Hepatic stellate cell (primary cell): ENCODE results near the gene IRF2.

Experiments used
- DNase-seq: peaks from one replicate; pipeline ENCODE4 v3.0.0; 2011; ENCODE audit warnings: low spot score

IRF2 gene

DNA sequence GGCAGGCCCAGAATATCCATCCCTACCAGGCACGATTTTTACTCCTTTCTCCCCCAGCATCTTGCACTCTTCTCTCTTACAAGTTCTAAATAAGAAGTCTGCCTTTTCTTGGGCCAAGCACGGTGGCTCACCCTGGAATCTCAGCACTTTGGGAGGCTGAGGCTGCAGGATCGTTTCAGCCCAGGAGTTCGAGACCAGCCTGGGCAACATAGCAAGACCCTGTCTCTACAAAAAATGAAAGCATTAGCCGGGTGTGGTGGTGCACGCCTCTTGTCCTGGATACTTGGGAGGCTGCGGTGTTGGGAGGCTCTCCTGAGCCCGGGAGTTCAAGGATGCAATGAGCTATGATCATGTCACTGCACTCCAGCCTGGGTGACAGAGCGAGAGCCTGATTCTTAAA, 64.8 kb downstream of the IRF2 start:
- no peak for DNase-seq

DNA sequence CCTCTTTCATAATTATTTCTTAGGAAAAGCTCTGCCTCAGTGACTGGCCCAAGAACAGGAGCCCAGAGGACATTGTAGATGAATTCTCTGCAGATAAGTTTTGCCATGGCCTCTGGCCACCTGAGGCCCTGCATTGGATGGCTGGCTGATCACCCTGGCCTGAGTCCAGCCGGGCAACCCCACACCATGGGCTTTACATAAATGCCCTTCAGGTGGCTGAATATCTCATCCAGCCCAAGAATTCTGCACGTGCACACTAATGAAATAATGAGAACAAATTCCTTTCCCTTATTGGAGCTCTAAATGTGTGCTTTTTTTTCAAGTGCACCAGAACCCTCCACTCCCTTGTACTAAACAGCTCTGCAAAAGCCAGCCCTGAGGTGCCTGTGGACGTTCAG, 65.7 kb downstream of the IRF2 start:
- no peak for DNase-seq

- DNase-seq, result peak; percentile 60
Observed at GRCh38 chr4:184408021-184408683, 66.2 kb downstream of the IRF2 start.

- DNase-seq, result no peak
Observed at GRCh38 chr4:184406958-184407391, 67.4 kb downstream of the IRF2 start.

- no peak for DNase-seq
Observed at GRCh38 chr4:184404047-184404446, 70.3 kb downstream of the IRF2 start.

GRCh38 chr4:184403384-184403781, 71.0 kb downstream of the IRF2 start:
- no peak for DNase-seq

DNA sequence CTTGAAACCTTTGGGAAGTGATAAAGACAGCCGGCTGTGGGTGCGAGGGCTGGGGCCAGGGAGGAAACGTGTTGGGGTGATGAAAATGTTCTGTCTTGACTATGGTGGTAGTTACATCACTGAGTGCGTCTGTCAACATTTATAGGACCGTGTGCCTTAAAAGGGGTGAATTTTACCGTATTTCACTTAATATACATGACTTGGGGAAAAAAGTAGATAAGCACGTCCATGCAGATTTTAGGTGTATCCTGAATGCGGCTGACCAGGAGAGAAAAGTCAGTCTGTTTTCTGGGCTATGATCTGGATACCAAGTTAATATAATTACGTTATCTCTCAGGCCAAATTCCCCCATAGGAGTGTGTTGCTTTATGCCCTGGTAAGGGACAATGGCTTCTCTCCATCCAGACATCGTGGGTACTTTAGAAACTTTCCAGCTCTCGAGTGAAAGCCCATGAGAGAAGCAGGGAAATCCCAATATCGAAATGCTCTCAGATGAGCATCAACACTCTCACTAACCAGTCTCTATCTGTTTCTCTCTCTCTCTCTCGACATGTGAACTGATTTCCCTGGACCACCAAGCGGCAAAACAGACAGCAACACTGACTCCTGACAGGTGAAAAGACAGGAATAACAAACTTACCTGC, 71.5 kb downstream of the IRF2 start:
- DNase-seq, result no peak

- no peak for DNase-seq
Observed at GRCh38 chr4:184402239-184402638, 72.1 kb downstream of the IRF2 start.

- no peak for DNase-seq
Observed at GRCh38 chr4:184401397-184402171, 72.8 kb downstream of the IRF2 start.

- no peak for DNase-seq
Observed at GRCh38 chr4:184400891-184401290, 73.5 kb downstream of the IRF2 start.

GRCh38 chr4:184400375-184400870, 73.9 kb downstream of the IRF2 start:
- peak; percentile 81 for DNase-seq

DNA sequence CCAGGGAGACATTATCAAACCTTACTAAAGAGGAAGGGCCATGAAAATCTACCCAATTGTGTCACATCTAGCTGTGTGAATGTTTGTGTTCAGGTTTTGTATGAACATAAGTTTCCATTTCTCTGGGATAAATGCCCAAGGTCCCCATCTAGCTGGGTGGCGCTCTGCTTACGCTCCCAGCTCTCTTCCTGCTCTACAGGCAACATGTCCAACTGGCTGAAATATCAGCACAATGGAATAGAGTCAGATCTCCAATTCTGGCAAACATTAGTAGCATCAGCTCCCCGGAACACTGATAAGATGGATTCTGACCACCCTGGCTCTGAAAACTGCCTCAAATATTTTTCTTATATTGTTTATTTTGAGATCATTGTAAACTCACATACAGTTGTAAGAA, 74.8 kb downstream of the IRF2 start:
- no peak for DNase-seq

DNA sequence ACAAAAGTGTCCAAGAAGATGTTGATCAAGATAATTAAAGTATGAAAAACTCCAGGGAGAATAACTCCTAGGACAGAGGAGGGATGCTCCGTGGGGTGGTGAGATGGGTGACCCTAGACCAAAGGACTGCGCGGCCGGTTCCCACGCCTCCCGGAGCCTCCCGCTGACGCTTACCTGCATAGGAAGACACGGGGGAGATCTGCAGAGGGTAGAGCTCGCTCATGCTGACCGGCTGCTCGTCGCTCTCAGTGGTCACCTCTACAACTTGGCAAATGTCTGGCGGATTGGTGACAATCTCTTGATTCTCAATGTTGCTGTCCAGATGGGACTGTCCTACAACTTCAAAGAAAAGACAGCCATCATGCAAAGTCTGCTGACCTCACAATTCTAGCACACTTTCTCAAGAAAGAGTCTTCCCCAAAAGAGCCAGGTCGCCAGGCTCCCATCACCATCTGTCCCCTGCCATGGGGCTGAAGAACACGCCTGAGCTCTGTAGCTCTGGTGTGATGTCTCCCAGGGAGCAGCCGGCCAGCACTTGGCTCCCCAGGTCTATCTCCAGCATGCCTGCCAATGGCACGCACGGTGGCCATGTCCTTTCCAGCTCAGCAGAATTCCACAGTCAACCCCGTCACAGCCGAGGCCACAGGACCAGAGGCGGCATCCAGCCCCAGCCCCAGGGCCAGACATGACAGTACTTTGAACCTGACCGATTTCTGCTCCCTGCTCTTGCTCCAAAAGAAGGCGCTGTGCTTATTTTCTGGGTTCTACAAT, 75.4 kb downstream of the IRF2 start:
- no peak for DNase-seq

GRCh38 chr4:184397516-184398163, 76.7 kb downstream of the IRF2 start:
- no peak for DNase-seq

GRCh38 chr4:184396570-184397515, 77.5 kb downstream of the IRF2 start:
- DNase-seq, result no peak

GRCh38 chr4:184395971-184396391, 78.4 kb downstream of the IRF2 start:
- DNase-seq, result no peak

DNA sequence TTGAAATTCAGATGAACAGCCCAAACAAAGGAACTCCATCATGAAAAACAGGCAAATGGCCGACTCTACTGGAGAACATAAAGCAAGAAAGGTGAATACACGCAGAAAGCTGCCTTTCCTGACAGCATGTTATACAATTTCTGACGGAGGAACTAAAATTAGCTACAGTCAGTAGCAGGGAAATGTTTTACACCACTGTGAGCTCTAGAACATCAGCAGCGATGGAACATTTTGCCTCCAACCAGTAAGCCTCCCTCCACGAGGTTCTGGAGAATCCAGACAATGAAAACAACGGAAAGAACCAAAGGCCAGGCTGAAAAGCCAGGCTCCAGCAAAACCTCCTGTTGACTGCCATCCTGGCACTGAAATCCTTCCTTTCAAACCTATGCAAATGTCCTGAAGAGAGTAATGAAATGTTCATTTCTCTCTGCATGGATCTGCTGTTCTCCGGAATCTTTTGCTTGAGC, 78.9 kb downstream of the IRF2 start:
- no peak for DNase-seq

DNA sequence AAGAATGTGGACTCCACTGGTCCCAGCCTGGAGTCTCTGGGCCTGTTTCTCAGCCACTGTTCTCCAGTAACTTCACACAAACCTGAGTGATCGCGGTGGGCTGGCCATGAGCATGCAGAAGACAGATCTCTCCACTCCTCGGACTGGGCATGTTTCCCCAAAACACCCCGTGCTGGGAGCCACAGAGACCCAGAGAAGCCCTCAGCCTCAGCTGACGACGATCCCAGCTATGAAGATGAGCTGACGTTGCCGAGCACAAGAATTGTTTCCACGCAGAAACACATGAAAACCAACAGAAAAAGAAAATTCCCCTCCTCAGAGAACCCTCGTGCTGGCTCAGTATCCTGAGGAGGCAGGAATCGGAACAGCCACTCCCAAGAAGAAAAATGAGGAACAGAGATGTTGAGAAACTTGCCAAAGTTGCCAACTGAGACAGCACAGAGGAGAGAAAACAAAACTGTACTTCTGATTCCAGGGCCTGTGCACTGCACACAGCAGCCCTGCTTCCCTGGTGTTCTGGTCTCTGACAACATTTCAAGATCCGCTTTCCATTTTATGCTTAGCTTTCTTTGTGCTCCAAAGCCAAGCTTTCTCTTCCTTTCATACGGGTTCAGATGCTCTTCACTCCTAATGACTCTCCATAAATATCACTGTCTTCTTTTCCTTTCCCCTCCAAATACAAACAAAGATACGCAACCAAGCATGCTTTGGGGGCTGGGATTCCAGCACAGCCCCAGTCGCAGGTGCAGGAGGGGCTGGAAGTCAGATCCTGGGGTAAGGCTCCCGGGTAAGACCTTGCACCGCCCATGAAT, 81.4 kb downstream of the IRF2 start:
- no peak for DNase-seq

GRCh38 chr4:184392316-184392715, 82.0 kb downstream of the IRF2 start:
- DNase-seq, result no peak
